Activated T-cell treated with anti-CD3 and anti-CD28 coated beads, Interleukin-2, amount 50 U/mL, for 72 hours (primary cell): Measurements from ENCODE around the gene HOXA11. TPM values are rescaled to one million over a fixed set of nuclear protein-coding genes. Genes with fewer than 3 reads are reported as not detected.

Experiments
- ATAC-seq, 2 donors: fragments of 150-1000 bp; cut with Tn5 transposase; replicated peaks in 1 of 2; 2 replicates each; pipeline ENCODE4 v1.10.0; 2021; ENCODE audit warnings: moderate library complexity in 2 of 2, mild to moderate bottlenecking in 1 of 2
- DNase-seq, 2 donors: peaks; one replicate each; pipeline ENCODE4 v3.0.0; 2021 to 2022; ENCODE audit warnings: mixed read lengths in 1 of 2
- H3K27ac Mint-ChIP-seq: one replicate; pipeline ENCODE4 v1.8.0; 2022; ENCODE audit warnings: mild to moderate bottlenecking, moderate library complexity, mixed read lengths
- H3K27me3 Mint-ChIP-seq: one replicate; pipeline ENCODE4 v1.8.0; 2022; ENCODE audit warnings: low read depth, mixed read lengths
- H3K36me3 Mint-ChIP-seq, 2 donors: one replicate each; pipeline ENCODE4 v1.8.0; 2022; ENCODE audit warnings: mixed read lengths in 2 of 2, mild to moderate bottlenecking in 1 of 2; ENCODE audit not compliant: insufficient read depth in 2 of 2
- H3K4me1 Mint-ChIP-seq: one replicate; pipeline ENCODE4 v1.8.0; 2022; ENCODE audit warnings: low read depth, mixed read lengths
- H3K4me3 Mint-ChIP-seq, 2 donors: one replicate each; pipeline ENCODE4 v1.8.0; 2022; ENCODE audit warnings: mild to moderate bottlenecking in 2 of 2, mixed read lengths in 2 of 2, moderate library complexity in 2 of 2
- H3K9me3 Mint-ChIP-seq, 2 donors: one replicate each; pipeline ENCODE4 v1.8.0; 2022; ENCODE audit warnings: mixed read lengths in 2 of 2
- total RNA-seq, 2 donors: library from RNA; stranded (reverse); gene quantifications; one replicate each; pipeline ENCODE4 v1.2.3, GENCODE V29; 2022

Gene HOXA11
- total RNA-seq, 2 donors from 2014 or later: 0.09 to 0.14 TPM

DNA sequence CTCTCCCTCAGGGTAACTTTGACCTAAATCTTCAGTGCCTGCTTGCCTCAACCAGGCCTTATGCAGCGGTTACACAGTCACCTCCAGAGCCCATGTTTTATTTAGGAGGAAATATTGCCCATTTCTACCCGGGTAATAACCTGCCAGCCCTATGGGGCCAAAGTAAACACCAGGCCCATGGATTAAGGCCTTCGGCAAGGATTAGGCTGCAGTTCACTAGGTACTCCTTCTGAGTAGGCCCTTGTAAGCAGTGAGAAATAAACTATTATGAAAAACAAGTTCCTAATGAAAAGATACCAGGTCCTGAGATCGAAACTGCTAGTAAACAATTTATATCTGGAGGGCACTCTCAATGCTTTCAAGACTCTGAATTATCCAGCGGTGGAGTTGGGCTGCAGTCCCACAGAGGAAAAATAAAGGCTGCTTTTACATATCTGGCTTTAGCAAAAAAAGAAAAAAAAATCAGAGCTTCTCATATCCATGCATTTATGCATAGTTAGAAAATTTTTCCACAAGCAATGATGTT is 7.2 kb downstream of the HOXA11 start:
- H3K27ac Mint-ChIP-seq: no peak overlapping the region
- H3K27me3 Mint-ChIP-seq: peaks cover 66% of the 10 kb centered on the region
- H3K4me3 Mint-ChIP-seq: no peak overlapping the region

DNA sequence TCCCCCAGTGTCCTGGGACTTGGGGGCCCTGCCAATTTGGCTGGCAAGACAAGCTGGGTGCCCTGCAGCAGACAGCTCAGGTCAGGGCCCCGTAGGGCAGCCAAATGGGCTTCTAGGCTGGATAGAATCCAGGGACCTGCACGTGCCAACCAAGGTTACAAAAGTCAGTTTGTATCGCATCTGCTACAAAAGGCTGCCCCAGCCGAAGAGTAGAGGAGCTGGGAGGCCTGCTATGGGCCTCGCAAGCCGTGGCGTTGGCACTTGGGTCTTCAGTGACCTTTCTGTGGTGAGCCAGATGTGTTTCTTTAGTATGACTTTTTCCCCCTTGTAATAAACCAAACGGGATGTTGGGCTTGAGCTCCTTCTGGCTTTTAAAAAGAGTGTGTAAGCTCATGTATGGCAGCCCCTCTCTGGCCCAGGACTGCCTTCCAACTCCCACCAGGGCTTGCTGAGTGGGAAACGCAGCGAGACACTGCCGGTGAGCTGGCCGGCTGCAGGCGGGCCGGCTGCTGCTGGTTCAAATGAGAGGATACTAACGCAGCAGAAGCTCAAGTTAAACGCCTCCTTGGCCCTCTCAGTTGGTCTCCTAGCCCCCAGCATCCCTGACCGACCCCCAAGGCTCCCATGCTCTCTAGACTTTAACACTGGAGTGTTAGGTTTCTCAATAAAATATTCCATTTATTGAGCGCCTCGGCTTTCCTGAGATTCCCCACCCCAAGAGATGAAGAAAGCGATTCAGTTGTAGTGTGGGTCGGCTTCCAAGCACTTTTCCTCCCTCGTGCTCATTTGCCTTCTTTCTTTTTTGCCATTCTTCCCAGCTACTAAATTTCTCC is 7.9 kb downstream of the HOXA11 start:
- ATAC-seq: no peak
- no peaks in the 10 kb centered on the region for H3K9me3 Mint-ChIP-seq
- peaks cover 10% of the 10 kb centered on the region for H3K4me1 Mint-ChIP-seq
- H3K4me3 Mint-ChIP-seq: no peak overlapping the region
- H3K27me3 Mint-ChIP-seq: peaks cover 67% of the 10 kb centered on the region
- no peak for DNase-seq
- H3K27ac Mint-ChIP-seq: no peak overlapping the region
- H3K36me3 Mint-ChIP-seq: no peaks in the 10 kb centered on the region

More for the DNA sequence above, 7.2 kb downstream of the HOXA11 start:
- Mint-ChIP-seq H3K9me3 (no peaks in the 10 kb centered on the region), H3K4me1 (peaks cover 6% of the 10 kb centered on the region), H3K36me3 (no peaks in the 10 kb centered on the region)
- ATAC-seq (no peak), DNase-seq (no peak)

DNA sequence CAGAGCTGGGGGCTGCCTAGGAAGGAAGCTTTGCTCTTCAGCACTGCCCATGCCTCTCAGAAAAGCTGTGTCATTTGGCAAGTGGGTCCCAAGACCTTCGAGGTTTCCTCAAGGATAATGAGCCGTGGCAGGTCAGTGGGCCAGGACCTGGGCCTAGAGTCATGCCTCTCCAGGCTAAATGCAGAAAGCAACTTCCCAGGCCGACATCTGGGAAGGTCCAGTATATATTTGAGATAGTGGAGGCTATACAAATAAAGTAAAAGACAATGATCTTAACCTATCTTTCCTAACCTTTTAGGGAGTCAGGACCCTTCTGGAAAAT is 8.5 kb downstream of the HOXA11 start:
- Mint-ChIP-seq H3K4me1 (peaks cover 17% of the 10 kb centered on the region), H3K27me3 (peaks cover 73% of the 10 kb centered on the region), H3K36me3 (peaks cover 0 to 2% of the 10 kb centered on the region in 2 donors), H3K4me3 (no peak overlapping the region), H3K27ac (no peak overlapping the region), H3K9me3 (no peaks in the 10 kb centered on the region)
- ATAC-seq: no peak
- DNase-seq: no peak

DNA sequence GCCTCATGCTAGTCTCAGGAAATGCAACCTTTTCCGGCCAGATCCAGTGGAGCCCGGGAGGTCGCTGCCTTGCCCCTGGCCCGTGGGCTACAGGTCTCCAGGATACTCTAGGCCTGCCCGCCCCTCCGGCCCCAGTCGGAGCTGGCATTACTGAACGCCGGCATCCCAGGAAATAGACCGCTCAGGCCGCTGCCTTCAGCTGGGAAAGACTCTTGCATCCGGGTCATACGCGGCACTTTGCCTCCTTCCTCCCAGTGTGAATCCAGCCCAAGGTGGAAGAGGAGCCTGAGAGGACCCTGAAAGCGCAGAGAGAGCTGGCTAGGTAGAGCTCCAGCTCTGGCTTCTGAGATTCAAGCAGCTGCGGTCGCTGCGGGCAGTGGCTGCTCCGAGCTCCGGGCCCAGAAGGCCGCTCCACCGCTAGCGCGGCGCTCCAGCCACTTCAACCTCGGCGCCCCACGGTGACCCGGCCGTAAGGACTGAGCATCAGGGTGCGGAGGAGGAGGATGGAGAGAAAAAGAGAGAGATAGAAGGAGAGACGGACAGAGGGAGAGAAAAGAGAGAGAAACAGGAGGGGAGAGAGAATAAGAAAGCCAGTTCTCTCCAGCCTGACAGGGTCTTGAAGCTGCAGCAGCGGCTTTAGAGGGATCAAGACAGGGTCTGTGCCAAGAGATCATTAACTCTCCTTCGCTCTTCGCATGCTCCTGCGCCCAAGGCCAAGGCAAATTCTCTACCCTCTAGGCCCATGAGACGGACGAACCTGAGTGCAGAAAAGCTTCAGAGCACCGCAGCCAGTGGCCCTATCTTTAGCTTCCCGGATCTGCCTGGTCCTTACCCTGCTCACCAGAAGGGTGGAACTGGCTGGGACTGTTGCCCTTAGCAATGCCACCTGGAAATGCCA is 9.2 kb downstream of the HOXA11 start:
- ATAC-seq: no peak
- Mint-ChIP-seq H3K4me3 (no peak overlapping the region), H3K27ac (no peak overlapping the region), H3K27me3 (peaks cover 73% of the 10 kb centered on the region), H3K9me3 (no peaks in the 10 kb centered on the region), H3K36me3 (peaks cover 0 to 2% of the 10 kb centered on the region in 2 donors), H3K4me1 (peaks cover 23% of the 10 kb centered on the region)
- DNase-seq: no peak

DNA sequence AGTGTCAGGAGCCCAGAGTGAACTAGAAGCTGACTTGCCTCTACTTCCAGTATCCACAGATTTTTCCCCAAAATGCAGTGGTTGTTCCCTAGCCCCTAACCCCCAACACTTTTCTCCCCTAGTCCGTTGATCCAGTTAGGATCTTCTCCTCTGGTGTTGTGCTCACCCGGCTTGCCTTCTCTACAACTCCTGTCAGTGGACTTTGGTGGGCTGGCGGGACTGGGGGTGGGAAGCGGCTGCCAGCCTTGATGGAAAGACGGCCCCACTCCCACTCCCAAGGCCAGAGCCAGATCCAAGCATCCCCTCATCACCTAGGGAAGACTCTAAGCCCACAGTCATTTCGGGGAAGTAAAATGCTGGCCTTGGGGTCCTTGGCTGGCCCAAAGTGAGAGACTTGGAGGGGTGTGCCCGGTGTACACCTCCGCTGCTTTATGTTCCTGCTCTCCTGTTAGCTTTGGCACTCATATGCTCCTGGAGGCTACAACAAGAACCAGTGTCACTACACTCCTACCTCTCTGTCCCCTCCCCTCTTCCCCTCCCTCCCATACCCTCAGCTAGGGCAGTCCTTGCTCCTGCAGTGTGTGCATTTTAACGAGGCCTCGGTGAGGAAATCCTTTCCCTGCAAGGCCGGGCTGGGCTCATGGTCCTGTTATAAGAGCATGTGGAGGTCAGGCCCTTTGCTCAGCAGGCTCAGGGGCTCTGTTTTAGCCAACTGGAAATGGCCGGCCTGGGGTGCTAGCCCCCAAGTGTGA is 10.0 kb downstream of the HOXA11 start:
- Mint-ChIP-seq H3K4me1 (peaks cover 23% of the 10 kb centered on the region), H3K36me3 (peaks cover 0 to 2% of the 10 kb centered on the region in 2 donors), H3K4me3 (peak overlapping the region; percentile 3 to 45), H3K9me3 (no peaks in the 10 kb centered on the region), H3K27me3 (peaks cover 75% of the 10 kb centered on the region), H3K27ac (no peak overlapping the region)
- no peak for DNase-seq
- ATAC-seq: no peak

DNA sequence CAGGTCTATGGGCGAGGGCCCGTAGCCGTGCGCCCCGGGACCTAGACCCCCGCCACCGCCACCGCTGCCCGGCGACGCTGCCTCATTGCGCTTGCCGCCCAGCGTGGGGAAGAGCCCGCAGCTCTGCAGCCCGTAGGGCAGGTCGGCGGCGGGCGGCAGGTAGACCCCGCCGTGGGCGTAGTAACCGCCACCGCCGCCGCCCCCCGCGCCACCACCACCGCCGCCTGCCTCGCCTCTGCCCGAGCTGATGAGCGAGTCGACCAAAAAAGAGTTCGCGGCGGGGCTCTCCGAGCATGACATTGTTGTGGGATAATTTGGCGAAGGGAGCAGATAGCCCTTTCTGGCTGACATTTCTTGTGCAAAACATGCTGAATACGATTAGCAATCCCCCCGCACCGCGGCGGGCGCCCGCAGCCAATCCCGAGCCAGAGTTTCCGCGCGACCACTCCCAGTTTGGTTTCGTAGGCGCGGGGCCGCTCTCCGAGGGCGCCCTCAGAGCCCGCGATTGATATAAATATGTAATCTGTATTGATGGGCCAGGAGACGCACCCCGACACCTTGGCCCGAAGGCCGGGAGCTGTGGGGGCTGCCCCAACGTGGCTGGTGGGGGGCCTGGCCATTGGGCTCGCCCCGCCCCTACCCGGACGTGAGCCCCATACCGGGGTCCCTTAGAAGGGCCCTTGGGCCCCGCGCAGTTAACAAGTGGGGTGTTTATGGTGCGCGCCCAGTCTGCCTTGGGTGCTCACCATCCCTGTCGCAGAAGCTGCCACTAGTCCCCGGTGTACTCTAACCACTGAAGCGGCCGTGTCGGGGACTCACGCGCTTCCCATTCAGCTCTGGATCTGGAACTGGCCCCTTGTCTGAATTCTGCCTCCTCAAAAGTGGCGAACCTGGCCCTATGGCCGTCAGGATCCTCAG is 10.8 kb downstream of the HOXA11 start, which contains the start of gene HOXA10:
Gene HOXA10 (minus strand): TSS at position 365 of the 918 bp plus-strand sequence. CDS start 14 bp downstream, at position 351.
- H3K36me3 Mint-ChIP-seq: peaks cover 0 to 2% of the 10 kb centered on the region in 2 donors
- no peak for ATAC-seq
- no peaks in the 10 kb centered on the region for H3K9me3 Mint-ChIP-seq
- H3K4me3 Mint-ChIP-seq: peak within 1 kb of the TSS; percentile 66 to 74
- H3K27ac Mint-ChIP-seq: no peak within 1 kb of the TSS
- DNase-seq: no peak
- peaks cover 17% of the 10 kb centered on the region for H3K4me1 Mint-ChIP-seq
- peaks cover 67% of the 10 kb centered on the region for H3K27me3 Mint-ChIP-seq

DNA sequence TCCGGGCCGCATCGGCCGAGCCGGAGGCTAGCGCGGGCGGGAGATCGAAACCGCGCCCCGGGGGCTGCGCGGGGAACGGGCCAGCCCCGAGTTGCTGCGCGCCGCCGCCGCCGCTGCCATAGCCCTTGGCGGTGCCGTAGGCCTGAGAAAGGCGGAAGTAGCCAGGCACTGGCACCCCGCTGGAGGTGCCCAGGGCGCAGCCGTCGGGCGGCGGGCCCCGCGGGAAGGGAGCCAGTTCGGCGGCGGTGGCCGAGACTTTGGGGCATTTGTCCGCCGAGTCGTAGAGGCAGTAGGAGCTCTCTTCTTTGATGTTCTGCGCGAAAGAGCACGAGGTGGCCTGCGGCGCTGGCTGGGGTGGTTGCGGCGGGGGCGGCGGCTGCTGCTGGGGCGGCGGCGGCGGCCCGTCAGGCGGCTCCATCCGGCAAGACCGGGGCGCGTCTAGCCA is 11.5 kb downstream of the HOXA11 start:
- ATAC-seq (peak; percentile 76 to 80), DNase-seq (peak; percentile 52 to 55)
- H3K9me3 Mint-ChIP-seq: no peaks in the 10 kb centered on the region
- H3K27ac Mint-ChIP-seq: no peak overlapping the region
- H3K27me3 Mint-ChIP-seq: peaks cover 66% of the 10 kb centered on the region
- H3K4me3 Mint-ChIP-seq: peak overlapping the region; percentile 48 to 66
- peaks cover 21% of the 10 kb centered on the region for H3K4me1 Mint-ChIP-seq
- H3K36me3 Mint-ChIP-seq: peaks cover 2% of the 10 kb centered on the region in 2 donors

DNA sequence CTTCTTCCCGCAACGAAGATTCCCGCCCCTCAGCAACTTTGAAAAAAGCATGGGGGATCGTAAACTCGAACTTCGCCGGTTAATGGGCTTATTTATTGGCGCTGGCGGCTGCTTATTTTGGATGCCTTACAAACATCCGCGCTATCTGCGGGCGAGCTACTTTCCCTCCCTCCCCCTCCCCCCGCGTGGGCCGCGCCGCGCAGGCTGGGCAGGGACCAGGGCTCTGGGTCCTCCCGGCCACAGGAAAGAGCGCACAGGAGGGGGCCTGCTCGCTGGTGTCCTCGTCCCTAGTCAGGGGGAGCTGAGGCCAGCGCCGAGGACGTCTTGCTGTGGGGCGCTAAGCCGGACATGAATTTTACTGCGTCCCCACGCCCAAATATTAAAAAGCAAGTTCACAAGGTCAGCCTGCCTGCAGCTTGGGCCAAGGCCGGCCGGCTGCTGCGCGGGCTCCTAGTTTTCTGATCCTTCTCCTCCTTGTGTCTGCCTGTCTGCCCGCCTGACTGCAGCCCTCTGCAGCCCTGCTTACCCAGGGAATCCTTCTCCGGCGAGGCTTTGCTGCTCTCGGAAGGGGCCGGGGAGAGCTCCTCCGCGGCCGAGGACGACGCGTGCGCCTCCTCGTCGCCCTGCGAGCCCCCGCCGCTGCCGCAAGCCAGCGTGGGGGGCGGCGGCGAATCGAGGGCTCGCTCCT is 12.1 kb downstream of the HOXA11 start:
- Mint-ChIP-seq H3K27ac (no peak overlapping the region), H3K4me3 (peak overlapping the region; percentile 48 to 50), H3K9me3 (no peaks in the 10 kb centered on the region), H3K4me1 (peaks cover 27% of the 10 kb centered on the region), H3K36me3 (peaks cover 2 to 3% of the 10 kb centered on the region in 2 donors), H3K27me3 (peaks cover 66% of the 10 kb centered on the region)
- DNase-seq (no peak), ATAC-seq (peak; percentile 31 to 32)

DNA sequence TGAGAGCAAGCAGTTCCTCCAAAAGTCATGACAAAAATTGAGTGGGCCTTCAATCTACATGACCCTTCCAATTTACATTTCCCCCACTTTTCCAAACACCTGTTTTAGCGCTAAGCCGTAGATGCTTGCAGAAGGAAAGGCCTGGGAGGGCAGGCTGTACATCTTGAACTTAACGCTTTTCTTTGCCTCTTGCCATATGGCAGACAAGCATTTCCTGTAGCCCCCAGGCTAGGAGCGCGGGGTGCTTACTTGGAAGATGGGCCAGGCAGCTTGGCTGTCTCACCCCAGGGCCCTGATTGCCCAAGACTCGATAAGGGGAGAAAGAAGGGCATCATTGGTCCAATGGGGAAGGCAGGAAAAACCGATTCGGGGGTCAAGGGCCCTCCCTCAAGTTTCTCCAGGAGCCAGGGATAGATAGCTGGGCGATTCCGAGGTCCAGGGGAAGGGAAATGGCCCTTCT is 12.7 kb downstream of the HOXA11 start:
- ATAC-seq: no peak
- DNase-seq: no peak
- Mint-ChIP-seq H3K4me1 (peaks cover 30% of the 10 kb centered on the region), H3K36me3 (peaks cover 2 to 3% of the 10 kb centered on the region in 2 donors), H3K4me3 (peak overlapping the region; percentile 68 to 72), H3K9me3 (no peaks in the 10 kb centered on the region), H3K27me3 (peaks cover 66% of the 10 kb centered on the region), H3K27ac (peak overlapping the region; percentile 2)

DNA sequence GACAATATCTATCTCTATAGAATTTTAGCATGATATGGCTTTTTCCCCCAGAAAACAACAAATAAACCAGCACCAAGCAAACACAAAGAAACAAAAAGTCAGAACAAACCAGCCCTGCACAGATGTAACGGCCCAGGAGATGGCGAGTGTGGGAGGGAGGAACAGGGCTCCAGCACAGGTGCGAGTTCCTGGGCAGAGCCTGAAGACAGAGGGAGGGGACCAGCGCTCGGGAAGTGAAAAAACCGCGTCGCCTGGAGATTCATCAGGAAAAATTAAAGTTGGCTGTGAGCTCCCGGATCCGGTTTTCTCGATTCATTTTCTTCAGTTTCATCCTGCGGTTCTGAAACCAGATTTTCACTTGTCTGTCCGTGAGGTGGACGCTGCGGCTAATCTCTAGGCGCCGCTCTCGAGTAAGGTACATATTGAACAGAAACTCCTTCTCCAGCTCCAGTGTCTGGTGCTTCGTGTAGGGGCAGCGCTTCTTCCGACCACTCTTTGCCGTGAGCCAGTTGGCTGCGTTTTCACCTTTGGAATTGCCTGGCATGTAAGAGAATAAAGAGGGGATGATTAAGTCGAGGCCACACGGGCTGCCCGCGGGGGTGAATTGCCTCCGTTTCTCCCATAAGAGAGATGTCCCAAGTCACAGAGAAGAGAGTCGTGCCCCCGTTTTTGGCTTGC is 13.3 kb downstream of the HOXA11 start:
- Mint-ChIP-seq H3K4me1 (peaks cover 34% of the 10 kb centered on the region), H3K4me3 (peak overlapping the region; percentile 68 to 72), H3K36me3 (peaks cover 2 to 3% of the 10 kb centered on the region in 2 donors), H3K27ac (peak overlapping the region; percentile 2), H3K27me3 (peaks cover 71% of the 10 kb centered on the region), H3K9me3 (no peaks in the 10 kb centered on the region)
- no peak for ATAC-seq
- no peak for DNase-seq

DNA sequence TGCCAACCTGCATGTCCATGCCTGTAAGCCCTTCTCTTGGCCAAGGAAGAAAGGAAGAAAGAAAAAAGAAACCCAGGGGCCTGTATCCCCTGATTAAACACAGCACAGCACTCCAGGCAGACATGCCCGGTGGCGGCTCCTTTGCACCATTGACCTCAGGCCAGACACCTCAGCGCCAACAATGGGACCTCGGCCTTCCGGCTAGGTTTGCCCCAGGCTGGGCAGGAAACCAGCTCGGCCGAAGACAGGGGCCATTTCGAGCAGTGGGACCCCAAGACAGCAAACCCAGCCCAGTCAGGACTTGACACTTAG is 13.8 kb downstream of the HOXA11 start:
- Mint-ChIP-seq H3K27me3 (peaks cover 72% of the 10 kb centered on the region), H3K36me3 (peaks cover 2 to 3% of the 10 kb centered on the region in 2 donors), H3K9me3 (no peaks in the 10 kb centered on the region), H3K4me3 (peak overlapping the region; percentile 5 to 72), H3K4me1 (peaks cover 34% of the 10 kb centered on the region), H3K27ac (no peak overlapping the region)
- DNase-seq (no peak), ATAC-seq (no peak)
